GM11168 (cell line): Measurements from ENCODE around the gene SH3PXD2B.
"Not testable (repeated sequence)": the region's sequence is repeated elsewhere in the genome, so short reads cannot be mapped to it uniquely, and the experiment has no call there.

Source experiments
- in situ Hi-C: fragments of 300-500 bp; cut with MboI; formaldehyde crosslinking; loops from one replicate; pipeline ENCODE4 v1.12.0; 2022; ENCODE audit warnings: low sequenced_read_pairs; ENCODE audit not compliant: unreplicated experiment

Gene SH3PXD2B

DNA sequence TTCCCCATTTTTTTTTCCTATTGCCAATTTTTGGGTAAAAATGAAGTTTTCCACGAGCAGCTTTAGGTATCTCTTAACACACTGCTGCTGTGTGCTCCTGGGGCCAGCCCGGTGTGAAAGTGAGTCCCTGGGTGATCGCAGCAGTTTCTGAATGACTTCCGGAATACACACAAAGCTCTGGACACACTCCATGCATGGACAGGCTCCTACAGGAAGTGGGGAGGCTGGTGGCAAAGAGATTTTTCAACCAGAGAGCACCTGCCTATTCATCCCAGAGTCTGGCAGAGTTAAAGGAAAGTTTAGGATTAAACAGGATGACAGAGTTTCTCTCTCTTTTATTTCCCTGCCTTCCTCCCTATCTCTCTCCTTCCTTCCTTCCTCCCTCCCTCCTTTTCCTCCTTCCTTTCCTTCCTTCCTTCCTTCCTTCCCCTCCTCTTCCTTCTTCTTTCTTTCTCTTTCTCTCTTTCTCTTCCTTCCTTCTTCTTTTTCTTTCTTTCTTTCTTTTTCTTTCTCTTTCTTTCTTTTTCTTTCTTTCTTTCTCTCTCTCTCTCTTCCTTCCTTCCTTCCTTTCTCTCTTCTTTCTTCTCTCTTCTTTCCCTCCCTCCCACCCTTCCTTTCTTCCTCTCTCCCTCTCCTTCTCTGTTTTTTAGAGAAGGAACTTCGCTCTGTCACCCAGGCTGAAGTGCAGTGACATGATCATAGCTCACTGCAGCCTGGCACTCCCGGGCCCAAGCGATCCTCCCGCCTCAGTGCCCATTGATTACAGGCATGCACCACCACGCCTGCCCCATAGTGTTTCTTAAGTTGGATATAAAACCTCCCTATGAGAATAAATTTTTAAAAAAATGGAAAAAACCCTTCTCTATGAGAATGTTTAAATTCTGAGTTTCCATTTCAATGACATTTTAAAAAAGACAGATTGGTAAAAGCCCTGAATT, 132.0 kb downstream of the SH3PXD2B start:
- in situ Hi-C loops = no loop called here

DNA sequence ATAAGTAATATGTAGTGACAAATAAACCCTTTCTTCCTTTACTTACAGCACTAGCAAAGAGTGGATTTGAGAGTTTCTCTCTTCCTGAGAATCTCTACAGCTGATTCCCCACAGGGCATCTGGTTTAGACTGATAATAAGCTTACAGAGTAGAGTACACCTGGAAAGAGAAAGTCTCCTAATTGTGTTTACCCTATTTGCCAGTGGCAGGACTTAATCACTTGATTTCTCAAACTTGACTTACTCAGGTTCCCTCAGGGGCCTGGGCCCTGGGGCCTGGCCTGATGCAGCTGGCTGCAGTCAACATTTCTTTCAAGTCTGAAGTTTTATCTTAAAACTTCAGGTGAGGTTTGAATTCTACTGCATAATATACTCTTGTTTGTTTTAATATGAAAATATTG, 132.7 kb downstream of the SH3PXD2B start:
- in situ Hi-C loops = no loop called here

DNA sequence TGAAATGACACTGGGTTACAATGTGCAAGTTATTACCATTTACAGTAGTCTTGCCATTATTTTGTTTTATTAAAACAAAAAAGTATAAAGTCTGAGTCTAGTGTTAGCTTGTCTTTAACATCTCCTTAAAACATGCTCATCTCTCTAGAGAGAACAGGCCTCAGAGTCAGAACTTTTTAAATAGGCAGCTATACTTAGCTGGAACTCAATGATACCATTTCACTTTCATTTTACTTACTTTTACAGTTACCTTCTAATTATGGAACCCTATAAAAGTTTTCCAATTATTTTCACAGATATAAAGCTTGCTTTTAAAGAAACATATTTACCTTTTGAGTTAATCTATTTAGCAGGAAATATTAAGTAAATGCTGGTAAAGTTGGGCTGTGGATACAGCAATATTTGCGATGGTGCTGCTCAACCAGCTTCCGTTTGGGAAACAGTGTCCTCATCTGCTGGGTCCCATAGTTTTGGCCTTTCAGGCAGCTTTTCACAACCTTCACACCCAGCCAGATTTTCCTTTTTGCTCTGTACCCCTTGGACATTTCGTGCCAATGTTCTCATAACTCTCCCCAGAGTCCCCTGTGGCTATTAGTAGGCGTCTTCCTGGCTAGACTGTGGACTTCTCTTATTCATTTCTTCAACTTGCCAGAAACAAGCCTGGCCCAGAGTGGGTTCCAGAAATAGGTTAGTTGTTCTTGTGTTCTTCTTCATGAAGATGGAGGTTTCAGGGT, 134.4 kb downstream of the SH3PXD2B start:
- in situ Hi-C loops = no loop called here

DNA sequence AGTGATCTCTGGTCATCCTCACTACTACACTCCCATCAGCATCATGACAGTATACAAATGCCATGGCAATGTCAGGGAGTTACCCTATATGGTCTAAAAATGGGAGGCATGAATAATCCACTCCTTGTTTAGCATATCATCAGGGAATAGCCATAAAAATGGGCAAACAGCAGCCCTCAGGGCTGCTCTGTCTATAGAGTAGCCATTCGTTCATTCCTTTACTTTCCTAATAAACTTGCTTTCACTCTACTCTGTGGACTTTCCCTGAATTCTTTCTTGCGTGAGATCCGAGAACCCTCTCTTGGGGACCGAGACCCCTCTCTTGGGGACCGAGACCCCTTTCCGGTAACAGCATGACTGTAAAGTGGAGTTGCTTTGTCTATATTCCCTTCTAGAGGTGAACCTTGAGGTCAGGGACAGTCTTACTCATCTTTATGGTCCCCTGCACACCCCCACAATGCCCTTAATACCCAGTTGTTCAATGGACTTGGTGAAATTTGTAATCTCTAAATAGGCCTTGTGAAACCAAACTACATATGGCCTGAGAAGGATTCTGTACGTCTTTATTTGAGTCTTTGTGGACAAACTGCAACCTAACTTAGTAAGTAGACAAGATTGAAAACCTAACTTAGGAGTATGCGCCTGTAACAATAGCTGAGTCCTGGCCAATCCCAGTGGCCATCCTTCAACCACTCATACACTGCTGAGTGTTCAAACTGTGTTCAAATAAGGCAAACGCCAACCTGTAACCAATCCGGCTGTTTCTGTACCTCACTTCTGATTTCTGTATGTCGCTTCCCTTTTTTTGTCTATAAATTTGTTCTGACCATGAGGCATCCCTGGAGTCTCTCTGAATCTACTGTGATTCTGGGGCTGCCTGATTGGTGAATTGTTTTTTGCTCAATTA, 138.5 kb downstream of the SH3PXD2B start:
- in situ Hi-C loops = no loop called here

DNA sequence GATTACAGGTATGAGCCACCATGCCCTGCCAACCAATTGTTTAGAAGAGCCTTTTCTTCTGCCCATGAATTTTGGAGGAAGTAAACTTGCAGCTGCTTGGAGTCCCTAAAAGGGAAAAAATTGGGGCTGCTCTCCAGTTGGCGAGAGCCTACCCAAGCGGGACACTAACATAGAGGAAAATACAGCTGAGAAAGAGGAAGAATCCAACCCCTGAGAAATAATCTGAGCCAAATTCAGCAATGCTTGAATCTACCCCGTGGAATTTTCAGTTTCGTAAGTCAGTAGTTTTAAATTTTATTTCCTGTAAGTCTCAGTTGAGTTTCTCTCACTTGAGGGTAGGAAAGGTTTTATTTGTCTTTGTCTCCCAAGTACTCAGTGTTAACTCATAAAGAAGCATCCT, 140.4 kb downstream of the SH3PXD2B start:
- in situ Hi-C loops = no loop called here

DNA sequence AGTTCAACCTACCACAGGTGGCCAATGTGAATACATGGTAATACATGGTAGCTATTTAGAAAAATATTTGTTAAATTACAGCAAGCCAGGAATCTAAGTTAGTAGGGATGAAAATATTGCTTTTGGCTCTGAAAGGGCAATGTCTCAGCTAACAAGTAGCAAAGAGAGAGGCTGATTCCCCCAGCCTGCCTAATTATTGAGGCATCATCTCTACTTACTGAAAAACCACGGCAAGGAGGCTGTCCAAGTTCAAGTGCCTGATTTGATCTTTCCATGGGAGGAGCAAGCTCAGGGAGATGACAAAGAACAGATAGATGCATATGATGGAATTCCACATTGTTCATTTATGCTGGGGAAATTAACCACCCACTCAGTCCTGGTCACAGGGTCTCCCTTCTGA, 142.0 kb downstream of the SH3PXD2B start:
- in situ Hi-C loops = no loop called here

DNA sequence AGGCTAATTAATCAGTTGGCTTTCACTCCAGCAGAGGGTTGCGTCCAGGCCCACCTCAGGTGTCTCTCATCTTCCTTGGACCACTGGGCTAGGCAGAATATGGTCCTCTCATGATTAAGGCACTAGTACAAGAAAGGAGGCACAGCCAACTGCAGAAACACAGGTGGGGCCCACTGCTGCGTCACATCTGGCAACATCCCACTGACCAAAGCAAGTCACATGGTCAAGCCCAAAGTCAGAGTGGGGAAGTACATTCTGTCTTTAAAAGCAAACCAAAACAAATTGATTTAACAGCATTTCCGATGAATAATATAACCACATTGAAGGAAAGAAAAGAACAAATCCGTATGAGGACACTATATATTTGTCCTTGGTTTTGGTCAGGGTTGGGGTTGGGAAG, 142.7 kb downstream of the SH3PXD2B start:
- in situ Hi-C loops = no loop called here

DNA sequence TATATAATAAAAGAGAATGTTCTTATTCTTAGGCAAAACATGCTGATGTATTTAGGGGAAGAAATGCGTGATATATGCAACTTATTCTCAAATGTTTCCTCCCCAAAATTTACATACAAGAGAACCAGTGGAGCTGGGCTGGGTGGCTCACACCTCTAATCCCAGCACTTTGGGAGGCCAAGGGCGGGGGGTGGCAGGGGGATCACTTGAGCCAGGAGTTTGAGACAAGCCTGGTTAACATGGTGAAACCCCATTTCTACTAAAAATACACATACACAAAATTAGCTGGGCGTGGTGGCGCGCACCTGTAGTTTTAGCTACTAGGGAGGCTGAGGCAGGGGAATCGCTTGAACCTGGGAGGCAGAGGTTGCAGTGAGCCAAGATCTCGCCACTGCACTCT, 143.3 kb downstream of the SH3PXD2B start:
- in situ Hi-C loops = no loop called here

DNA sequence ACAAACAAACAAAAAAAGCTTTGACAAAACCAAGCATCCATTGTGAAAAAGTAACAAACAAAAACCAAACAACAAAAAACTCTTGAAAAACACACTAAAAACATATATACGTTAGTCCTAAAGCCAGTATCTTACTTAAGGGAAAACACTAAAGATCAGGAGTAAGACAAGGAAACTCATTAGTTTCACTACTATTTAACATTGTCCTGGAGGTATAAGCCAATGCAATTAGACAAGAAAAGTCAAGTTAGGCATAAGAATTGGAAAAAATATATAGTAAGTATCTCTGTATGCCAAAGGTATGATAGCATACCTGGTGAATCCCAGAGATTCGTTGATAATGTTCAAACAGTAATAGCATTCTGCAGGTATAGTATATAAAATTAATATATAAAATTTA, 148.9 kb downstream of the SH3PXD2B start:
- in situ Hi-C loops = no loop called here

DNA sequence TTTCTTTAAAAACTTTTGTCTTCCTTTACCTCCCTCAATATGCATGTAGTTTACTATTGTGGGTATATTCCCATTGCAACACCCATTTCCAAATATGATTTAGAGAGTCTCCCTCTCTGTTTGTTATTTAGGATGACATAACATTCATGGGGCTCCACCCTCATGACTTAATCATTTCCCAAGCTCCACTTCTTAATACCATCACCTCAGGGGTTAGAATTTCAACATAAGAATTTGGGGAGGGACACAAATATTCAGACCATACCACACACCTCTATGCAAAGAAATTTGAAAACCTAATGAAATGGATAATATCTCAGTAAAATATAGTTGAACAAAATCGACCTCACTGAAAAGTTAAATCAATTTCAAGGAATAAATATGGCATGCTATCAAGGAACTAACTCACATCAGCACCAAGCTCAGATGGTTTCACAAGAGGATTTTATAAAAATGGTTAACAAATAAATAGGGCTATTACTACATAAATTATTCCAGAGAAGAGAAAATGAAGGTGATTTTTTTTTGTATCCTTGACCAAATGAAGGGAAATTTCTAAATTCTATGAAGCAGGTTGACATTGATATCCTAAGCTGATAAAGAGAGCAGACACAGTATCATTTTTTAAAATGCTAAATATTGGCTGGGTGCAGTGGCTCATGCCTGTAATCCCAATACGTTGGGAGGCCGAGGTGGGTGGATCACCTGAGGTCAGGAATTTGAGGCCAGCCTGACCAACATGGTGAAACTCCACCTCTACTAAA, 150.6 kb downstream of the SH3PXD2B start:
- in situ Hi-C loops = no loop called here

DNA sequence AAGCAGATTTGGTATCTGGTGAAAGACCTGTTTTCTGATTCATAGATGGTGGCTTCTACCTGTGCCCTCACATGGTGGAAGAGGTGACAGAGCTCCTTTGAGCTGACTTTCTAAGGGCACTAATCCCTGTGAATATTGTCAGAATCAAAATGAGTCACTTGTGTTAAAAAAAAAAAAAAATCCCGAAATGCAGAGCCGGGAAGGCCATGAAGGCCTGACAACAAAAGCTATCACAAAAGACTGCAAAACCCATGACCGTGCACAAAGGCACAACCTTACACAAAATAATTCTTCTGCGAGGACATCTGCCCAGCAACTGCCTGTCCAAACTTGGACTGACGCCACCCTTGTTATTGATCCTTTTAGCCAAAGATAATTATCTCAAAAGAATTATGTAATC, 151.2 kb downstream of the SH3PXD2B start:
- in situ Hi-C loops = no loop called here

DNA sequence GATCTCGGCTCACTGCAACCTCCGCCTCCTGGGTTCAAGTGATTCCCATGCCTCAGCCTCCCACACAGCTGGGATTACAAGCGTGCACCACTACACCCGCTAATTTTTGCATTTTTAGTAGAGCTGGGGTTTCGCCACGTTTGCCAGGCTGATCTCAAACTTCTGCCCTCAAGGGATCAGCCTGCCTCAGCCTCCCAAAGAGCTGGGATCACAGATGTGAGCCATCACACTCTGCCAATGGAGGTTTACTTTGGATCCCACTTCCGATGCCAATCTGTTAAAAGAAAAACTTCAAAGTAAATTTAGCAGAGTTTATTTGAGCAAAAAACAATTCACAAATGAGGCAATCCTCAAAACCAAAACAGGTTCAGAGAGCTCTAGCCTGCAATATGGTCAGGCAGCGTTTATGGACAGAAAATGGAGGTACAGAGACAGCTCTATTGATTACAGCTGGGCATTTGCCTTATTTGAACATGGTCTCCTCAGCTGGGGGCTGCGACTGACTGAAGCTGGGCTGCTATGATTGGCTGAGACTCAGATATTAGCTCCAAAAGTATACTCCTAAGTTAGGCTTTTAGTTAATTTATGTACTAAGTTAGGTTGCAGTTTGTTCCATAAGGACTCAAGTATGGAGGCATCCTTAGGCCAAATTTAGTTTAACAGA, 152.1 kb downstream of the SH3PXD2B start:
- in situ Hi-C loops = no loop called here

DNA sequence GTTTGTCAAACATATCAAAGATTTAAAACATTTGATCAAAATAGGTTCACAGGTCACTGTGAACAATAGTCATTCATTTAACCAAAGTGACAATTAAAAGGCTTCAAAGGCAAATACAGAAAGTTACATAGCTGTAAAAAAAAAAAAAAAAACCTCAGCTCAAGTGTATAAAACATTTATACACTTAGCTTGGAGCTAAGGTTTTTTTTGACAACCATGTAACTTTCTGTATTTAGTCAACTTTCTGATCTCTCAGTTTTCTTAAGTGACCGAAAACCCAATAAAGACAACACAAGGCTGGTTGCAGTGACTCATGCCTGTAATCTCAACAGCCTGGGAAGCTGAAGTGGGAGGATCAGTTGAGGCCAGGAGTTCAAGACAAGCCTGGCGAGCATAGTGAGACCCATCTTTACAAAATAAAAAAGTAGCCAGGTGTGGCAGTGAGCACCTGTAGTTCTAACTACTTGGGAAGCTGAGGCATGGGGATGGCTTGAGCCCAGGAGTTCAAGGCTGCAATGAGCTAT, 154.3 kb downstream of the SH3PXD2B start:
- in situ Hi-C loops = no loop called here

DNA sequence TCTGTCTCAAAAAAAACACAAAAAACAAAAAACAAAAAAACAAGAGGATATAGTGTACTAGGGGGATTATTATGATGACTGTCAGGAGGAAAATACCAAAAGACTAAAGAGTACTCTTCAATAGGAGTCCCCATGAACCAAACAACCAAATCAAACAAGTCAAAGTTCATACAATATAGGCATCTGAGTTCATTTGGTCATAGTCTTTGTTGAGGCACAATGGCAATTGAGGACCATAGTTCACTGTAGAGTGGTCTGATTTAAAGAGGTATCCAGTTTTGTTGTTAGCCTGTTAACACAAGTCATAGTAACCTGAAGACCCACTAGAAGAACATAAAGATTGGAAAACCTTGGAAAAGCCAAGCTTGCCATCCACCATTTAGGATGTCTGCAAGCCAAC, 159.5 kb downstream of the SH3PXD2B start:
- in situ Hi-C loops = no loop called here

DNA sequence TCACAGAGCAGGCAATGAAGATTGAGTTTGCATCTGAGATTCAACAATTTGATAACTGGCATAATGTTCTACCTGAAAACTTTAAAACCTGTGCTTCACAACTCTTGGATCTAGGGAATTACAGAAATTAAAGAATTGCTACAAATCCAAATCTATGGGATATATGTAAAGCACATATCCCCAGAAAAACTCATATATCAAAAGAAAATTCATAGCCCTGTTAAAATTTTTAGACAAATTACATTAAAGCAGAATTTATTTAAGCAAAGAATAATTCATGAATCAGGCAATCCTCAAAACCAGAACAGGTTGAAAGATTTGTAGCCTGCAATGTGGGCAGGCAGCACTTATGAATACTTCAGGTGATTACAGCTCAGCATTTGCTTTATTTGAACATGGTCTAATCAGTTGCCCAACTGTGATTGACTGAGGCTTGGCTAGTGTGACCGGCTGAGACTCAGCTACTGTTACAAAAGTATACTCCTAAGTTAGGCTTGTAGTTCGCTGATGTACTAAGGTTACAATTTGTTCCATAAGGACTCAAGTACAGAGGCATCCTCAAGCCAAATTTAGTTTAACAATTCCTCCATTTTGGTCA, 160.5 kb downstream of the SH3PXD2B start:
- in situ Hi-C loops = no loop called here

DNA sequence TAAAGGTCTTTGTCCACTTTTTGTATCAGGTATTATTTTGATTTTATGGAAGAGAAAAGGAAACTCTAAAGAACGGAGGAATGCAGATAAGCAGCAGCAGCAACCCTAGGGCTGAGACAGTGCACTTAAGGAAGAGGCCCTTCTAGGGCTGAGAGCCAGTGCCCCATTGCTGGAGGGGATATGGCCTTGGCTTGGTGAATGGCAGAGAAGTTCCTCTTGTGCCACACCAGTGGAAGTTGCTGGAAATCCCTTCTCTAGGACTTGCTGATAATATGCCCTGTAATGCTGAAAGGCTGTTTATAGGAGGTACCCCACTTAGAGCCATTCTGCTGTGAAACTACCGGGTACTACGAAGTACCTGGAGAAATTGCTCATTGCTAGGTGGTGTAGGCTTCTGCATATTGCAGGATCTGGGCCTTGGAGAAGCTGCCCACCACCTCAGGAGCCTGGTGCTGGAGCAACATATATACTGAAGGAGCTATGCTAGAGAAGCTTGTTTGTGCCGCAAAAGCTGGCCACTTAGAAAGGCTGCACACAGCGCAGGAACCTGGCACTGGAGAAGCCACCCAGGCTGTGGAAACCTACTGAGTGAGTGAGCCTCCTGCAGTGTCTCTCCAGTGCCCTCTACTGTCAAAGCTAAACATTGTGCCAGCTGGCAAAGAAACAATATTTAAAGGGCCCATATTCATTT, 161.1 kb downstream of the SH3PXD2B start:
- in situ Hi-C loops = no loop called here

DNA sequence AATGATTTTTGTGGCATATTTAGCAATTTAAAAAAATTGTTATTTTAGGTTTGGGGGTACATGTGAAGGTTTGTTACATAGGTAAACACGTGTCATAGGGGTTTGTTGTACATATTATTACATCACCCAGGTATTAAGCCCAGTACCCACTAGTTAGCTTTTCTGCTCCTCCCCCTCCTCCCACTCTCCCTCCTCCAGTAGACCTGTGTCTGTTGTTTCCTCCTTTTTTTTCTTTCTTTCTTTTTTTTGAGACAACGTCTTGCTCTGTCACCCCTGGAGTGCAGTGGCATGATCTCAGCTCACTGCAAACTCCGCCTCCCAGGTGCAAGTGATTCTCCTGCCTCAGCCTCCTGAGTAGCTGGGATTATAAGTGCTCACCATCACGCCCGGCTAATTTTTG, 162.5 kb downstream of the SH3PXD2B start:
- in situ Hi-C loops = not testable (repeated sequence)

DNA sequence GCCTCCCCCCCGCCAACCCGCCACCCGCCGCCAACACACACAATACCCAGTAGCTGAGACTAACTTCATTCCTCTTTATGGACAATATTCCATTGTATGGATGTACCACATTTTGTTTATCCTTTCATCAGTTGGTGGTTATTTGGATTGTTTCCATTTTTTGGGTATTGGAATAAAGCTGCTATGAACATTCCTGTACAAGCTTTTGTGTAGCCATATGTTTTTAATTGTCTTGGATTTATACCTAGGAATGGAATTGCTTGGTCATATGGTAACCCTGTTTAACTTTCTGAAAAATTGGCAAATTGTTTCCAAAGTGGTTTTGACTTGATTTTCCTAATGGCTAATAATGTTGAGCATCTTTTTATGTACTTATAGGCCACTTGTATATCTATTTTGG, 165.9 kb downstream of the SH3PXD2B start:
- in situ Hi-C loops = loop anchor here (10.0 kb wide), 1 partner anchor 184 kb away; no protein-coding TSS in a partner anchor
